Ascending aorta (tissue), 2 donors: ENCODE results near the gene MAP3K5. TPM values are rescaled to one million over a fixed set of nuclear protein-coding genes. Genes with fewer than 3 reads are reported as not detected.
"Not testable (repeated sequence)": the region's sequence is repeated elsewhere in the genome, so short reads cannot be mapped to it uniquely, and the experiment has no call there.

Source experiments
- DNase-seq, 2 donors: peaks; one replicate each; pipeline ENCODE4 v3.0.0-alpha.2; 2019; ENCODE audit warnings: low spot score in 2 of 2
- H3K27ac ChIP-seq, 2 donors: fragments of 200-600 bp; sonication (generic); one replicate each; pipeline ENCODE4 v1.5.1; 2016 to 2017; ENCODE audit warnings: mild to moderate bottlenecking in 1 of 2
- H3K27me3 ChIP-seq: fragments of 200-600 bp; sonication (generic); one replicate; pipeline ENCODE4 v1.5.1; 2017
- H3K36me3 ChIP-seq, 2 donors: fragments of 200-600 bp; sonication (generic); one replicate each; pipeline ENCODE4 v1.5.1; 2016
- H3K4me1 ChIP-seq, 2 donors: fragments of 200-600 bp; sonication (generic); one replicate each; pipeline ENCODE4 v1.5.1; 2016 to 2017; ENCODE audit warnings: mild to moderate bottlenecking in 1 of 2
- H3K4me3 ChIP-seq, 2 donors: fragments of 200-600 bp; sonication (generic); one replicate each; pipeline ENCODE4 v1.5.1; 2016 to 2017; ENCODE audit warnings: mild to moderate bottlenecking in 1 of 2
- H3K9me3 ChIP-seq, 2 donors: fragments of 200-600 bp; sonication (generic); one replicate each; pipeline ENCODE4 v1.5.1; 2016
- intact Hi-C: fragments of 100-400 bp; cut with DNase I; formaldehyde crosslinking; loops from one replicate; pipeline ENCODE4 v1.15.1; 2023
- total RNA-seq: library from RNA; depleted of rRNA; stranded (reverse); fragments of >200 nt; gene quantifications from one replicate; pipeline ENCODE4 v1.1.0, GENCODE V29; 2016
- TF ChIP-seq, protein P1 (sequence below), 3 experiments: fragments of 200-600 bp in 2 of 3; fragments of 450-650 bp in 1 of 3; sonication (generic) in 2 of 3; IDR thresholded peaks; one replicate each; pipeline ENCODE4 v1.5.1; 2016 to 2019; ENCODE audit warnings: antibody characterized with exemption in 3 of 3, mild to moderate bottlenecking in 1 of 3, moderate library complexity in 1 of 3

MAP3K5 gene
- total RNA-seq, 1 donor from 2014 or later = 40.9 TPM

- Histone ChIP-seq H3K27ac (peak overlapping the region; percentile 60 to 73), H3K27me3 (no peaks in the 10 kb centered on the region)
- intact Hi-C loops = loop anchor here (2.0 kb wide), 1 partner anchor 14 kb away; no protein-coding TSS in a partner anchor
These were observed 197.6 kb downstream of the MAP3K5 start for GRCh38 chr6:136594671-136595070.

GRCh38 chr6:136593748-136594490 lies 198.4 kb downstream of the MAP3K5 start:
- Histone ChIP-seq H3K4me3 (no peak overlapping the region), H3K9me3 (no peaks in the 10 kb centered on the region), H3K36me3 (peaks cover 36 to 60% of the 10 kb centered on the region in 2 donors), H3K4me1 (peaks cover 0 to 10% of the 10 kb centered on the region in 2 donors), H3K27ac (peak overlapping the region; percentile 60 to 73), H3K27me3 (no peaks in the 10 kb centered on the region)
- intact Hi-C loops = loop anchor here (2.0 kb wide), 1 partner anchor 15 kb away; no protein-coding TSS in a partner anchor
- peak in 1 of 2 donors; percentile 77 for DNase-seq
- TF ChIP-seq, protein P1, sequence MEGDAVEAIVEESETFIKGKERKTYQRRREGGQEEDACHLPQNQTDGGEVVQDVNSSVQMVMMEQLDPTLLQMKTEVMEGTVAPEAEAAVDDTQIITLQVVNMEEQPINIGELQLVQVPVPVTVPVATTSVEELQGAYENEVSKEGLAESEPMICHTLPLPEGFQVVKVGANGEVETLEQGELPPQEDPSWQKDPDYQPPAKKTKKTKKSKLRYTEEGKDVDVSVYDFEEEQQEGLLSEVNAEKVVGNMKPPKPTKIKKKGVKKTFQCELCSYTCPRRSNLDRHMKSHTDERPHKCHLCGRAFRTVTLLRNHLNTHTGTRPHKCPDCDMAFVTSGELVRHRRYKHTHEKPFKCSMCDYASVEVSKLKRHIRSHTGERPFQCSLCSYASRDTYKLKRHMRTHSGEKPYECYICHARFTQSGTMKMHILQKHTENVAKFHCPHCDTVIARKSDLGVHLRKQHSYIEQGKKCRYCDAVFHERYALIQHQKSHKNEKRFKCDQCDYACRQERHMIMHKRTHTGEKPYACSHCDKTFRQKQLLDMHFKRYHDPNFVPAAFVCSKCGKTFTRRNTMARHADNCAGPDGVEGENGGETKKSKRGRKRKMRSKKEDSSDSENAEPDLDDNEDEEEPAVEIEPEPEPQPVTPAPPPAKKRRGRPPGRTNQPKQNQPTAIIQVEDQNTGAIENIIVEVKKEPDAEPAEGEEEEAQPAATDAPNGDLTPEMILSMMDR (IDR thresholded peaks at IDR 0.05) = no peak

More at GRCh38 chr6:136594671-136595070, 197.6 kb downstream of the MAP3K5 start:
- H3K9me3 ChIP-seq = no peaks in the 10 kb centered on the region
- TF ChIP-seq, protein P1 (IDR thresholded peaks at IDR 0.05) = no peak
- peaks cover 29 to 55% of the 10 kb centered on the region in 2 donors for H3K36me3 ChIP-seq
- peaks cover 0 to 11% of the 10 kb centered on the region in 2 donors for H3K4me1 ChIP-seq
- H3K4me3 ChIP-seq = no peak overlapping the region
- DNase-seq = no peak

DNA sequence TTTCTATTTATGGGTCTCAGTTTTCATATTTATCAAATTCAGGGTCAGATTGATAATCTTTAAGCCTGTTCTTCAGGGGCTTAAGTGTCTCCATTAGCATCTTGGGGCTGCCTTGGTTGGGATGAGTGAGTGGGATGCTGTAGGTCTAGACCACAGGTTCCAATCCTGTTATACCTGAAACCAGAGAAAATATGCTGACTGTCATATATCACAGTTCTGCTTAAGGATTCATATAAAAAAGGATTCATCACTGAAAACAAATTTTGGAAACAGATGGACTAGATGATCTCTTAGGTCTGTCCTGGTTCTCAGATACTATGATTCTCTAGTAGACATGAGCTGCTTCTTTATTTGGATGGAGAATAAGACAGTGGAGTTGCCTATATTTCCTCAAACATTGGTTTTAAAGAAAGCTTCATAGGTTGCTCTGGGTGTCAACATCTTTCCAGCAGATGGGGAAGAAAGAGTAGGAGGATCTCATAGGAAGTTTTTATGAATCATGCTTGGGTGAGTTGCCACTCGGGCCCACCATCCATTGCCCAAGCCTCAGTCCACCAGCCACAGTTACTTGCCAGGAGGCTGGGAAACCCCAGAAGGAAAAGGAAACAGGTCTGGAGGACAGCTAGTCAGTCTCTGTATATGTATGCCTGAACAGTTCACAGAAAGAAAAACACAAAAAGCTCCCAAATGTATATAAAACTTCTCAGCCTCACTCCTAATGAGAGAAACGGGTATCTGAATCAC lies 199.2 kb downstream of the MAP3K5 start:
- intact Hi-C loops = no loop called here
- no peak for DNase-seq
- TF ChIP-seq, protein P1 (IDR thresholded peaks at IDR 0.05) = no peak
- Histone ChIP-seq H3K27me3 (no peaks in the 10 kb centered on the region), H3K36me3 (peaks cover 39 to 67% of the 10 kb centered on the region in 2 donors), H3K27ac (peak overlapping the region; percentile 60 to 73), H3K4me1 (peaks cover 0 to 10% of the 10 kb centered on the region in 2 donors), H3K4me3 (no peak overlapping the region), H3K9me3 (no peaks in the 10 kb centered on the region)

- H3K4me1 ChIP-seq = peaks cover 3 to 20% of the 10 kb centered on the region in 2 donors
- intact Hi-C loops = no loop called here
These were observed 200.7 kb downstream of the MAP3K5 start for GRCh38 chr6:136591617-136592016.

GRCh38 chr6:136590846-136591245 lies 201.4 kb downstream of the MAP3K5 start:
- DNase-seq, intact Hi-C loops, H3K27me3 ChIP-seq, H3K4me3 ChIP-seq, H3K9me3 ChIP-seq: not testable (repeated sequence)
- H3K4me1 ChIP-seq = peaks cover 5 to 23% of the 10 kb centered on the region in 2 donors
- H3K36me3 ChIP-seq = peaks cover 39 to 64% of the 10 kb centered on the region in 2 donors
- H3K27ac ChIP-seq = peak overlapping the region in 1 of 2 donors; percentile 1

More at GRCh38 chr6:136591617-136592016, 200.7 kb downstream of the MAP3K5 start:
- Histone ChIP-seq H3K27ac (no peak overlapping the region), H3K9me3 (no peaks in the 10 kb centered on the region), H3K27me3 (no peaks in the 10 kb centered on the region), H3K36me3 (peaks cover 39 to 72% of the 10 kb centered on the region in 2 donors), H3K4me3 (no peak overlapping the region)
- TF ChIP-seq, protein P1 (IDR thresholded peaks at IDR 0.05) = no peak
- DNase-seq = no peak
